Esophagus squamous epithelium (tissue), 5 donors: Measurements from ENCODE around the gene FBXL15. TPM values are rescaled to one million over a fixed set of nuclear protein-coding genes. Genes with fewer than 3 reads are reported as not detected.

Source experiments
- DNase-seq: peaks from one replicate; lab custom pipeline; 2025; lab: John Stamatoyannopoulos, UW
- H3K27ac ChIP-seq, 4 donors: fragments of 200-600 bp; sonication (generic); one replicate each; pipeline ENCODE4 v1.5.1; 2016 to 2019; ENCODE audit warnings: mild to moderate bottlenecking in 1 of 4
- H3K27me3 ChIP-seq, 4 donors: fragments of 200-600 bp; sonication (generic); 1 replicate in 3 of 4; 2 replicates in 1 of 4; pipeline versions ENCODE4 v1.5.1 to v1.6.0; 2017 to 2021; ENCODE audit warnings: antibody characterized with exemption in 1 of 4
- H3K36me3 ChIP-seq, 3 donors: fragments of 200-600 bp; sonication (generic); one replicate each; pipeline ENCODE4 v1.5.1; 2016 to 2019
- H3K4me1 ChIP-seq, 3 donors: fragments of 200-600 bp; sonication (generic); one replicate each; pipeline ENCODE4 v1.5.1; 2017 to 2019
- H3K4me3 ChIP-seq, 4 donors: fragments of 200-600 bp; sonication (generic); 1 replicate in 3 of 4; 2 replicates in 1 of 4; pipeline ENCODE4 v1.5.1; 2016 to 2019; ENCODE audit warnings: mild to moderate bottlenecking in 2 of 4, moderate library complexity in 1 of 4
- H3K9me3 ChIP-seq, 3 donors: fragments of 200-600 bp; sonication (generic); one replicate each; pipeline ENCODE4 v1.5.1; 2016 to 2019
- POLR2A ChIP-seq, 4 donors: fragments of 450-650 bp; IDR thresholded peaks; one replicate each; pipeline ENCODE4 v1.6.1; 2017; ENCODE audit warnings: antibody characterized with exemption in 4 of 4, mild to moderate bottlenecking in 4 of 4, moderate library complexity in 3 of 4
- WGBS, 2 donors: methylation state at CpG; one replicate each; pipeline ENCODE4 v1.1.5; 2018; 5-methylcytosine and 5-hydroxymethylcytosine counted together
- intact Hi-C: fragments of 100-400 bp; cut with DNase I; formaldehyde crosslinking; loops from one replicate; pipeline ENCODE4 v1.15.0; 2022
- total RNA-seq, 4 donors: library from RNA; depleted of rRNA; stranded (reverse); fragments of >200 nt; gene quantifications; one replicate each; pipeline ENCODE4 v1.1.0, GENCODE V29; 2016
- TF ChIP-seq, protein P1 (sequence below), 6 experiments: fragments of 450-650 bp in 4 of 6; fragments of 200-600 bp in 2 of 6; sonication (generic) in 2 of 6; IDR thresholded peaks; one replicate each; pipeline ENCODE4 v1.5.1; 2016 to 2019; ENCODE audit warnings: antibody characterized with exemption in 6 of 6, mild to moderate bottlenecking in 4 of 6, moderate library complexity in 4 of 6
- donor health status: DM: yes; HTN: yes; CAD: no.

Gene FBXL15
- total RNA-seq, 4 donors from 2014 or later = 10.6 to 20.2 (median 18.8) TPM

DNA sequence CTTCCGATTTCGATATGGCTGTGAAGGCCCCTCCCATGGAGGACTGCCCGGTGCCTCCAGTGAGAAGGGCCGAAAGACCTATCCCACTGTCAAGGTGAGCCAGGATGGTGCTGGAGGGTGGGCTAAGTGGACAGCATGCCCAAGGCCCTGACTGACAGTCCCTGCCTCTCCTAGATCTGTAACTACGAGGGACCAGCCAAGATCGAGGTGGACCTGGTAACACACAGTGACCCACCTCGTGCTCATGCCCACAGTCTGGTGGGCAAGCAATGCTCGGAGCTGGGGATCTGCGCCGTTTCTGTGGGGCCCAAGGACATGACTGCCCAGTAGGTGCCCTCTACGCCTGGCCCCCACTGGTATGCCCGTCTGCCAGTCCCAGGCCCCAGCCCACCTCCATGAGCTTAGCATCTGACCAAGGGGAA, 23.9 kb upstream of the FBXL15 start:
- peak overlapping the region in 3 of 4 donors; percentile 73 to 78 (median 77) for H3K4me3 ChIP-seq
- H3K4me1 ChIP-seq = peaks cover 35 to 79% (median 42%) of the 10 kb centered on the region in 3 donors
- peak overlapping the region in 3 of 4 donors; percentile 97 to 99 (median 98) for H3K27ac ChIP-seq
- no peak for TF ChIP-seq POLR2A (IDR thresholded peaks at IDR 0.05)
- TF ChIP-seq, protein P1, sequence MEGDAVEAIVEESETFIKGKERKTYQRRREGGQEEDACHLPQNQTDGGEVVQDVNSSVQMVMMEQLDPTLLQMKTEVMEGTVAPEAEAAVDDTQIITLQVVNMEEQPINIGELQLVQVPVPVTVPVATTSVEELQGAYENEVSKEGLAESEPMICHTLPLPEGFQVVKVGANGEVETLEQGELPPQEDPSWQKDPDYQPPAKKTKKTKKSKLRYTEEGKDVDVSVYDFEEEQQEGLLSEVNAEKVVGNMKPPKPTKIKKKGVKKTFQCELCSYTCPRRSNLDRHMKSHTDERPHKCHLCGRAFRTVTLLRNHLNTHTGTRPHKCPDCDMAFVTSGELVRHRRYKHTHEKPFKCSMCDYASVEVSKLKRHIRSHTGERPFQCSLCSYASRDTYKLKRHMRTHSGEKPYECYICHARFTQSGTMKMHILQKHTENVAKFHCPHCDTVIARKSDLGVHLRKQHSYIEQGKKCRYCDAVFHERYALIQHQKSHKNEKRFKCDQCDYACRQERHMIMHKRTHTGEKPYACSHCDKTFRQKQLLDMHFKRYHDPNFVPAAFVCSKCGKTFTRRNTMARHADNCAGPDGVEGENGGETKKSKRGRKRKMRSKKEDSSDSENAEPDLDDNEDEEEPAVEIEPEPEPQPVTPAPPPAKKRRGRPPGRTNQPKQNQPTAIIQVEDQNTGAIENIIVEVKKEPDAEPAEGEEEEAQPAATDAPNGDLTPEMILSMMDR (IDR thresholded peaks at IDR 0.05) = no peak
- H3K27me3 ChIP-seq = no peaks in the 10 kb centered on the region
- H3K36me3 ChIP-seq = peaks cover 8 to 42% (median 15%) of the 10 kb centered on the region in 3 donors
- intact Hi-C loops = no loop called here
- DNase-seq = no peak
- no peaks in the 10 kb centered on the region for H3K9me3 ChIP-seq
- WGBS, 2 donors = no CpG with 5 or more reads among the region's 12 CpGs

DNA sequence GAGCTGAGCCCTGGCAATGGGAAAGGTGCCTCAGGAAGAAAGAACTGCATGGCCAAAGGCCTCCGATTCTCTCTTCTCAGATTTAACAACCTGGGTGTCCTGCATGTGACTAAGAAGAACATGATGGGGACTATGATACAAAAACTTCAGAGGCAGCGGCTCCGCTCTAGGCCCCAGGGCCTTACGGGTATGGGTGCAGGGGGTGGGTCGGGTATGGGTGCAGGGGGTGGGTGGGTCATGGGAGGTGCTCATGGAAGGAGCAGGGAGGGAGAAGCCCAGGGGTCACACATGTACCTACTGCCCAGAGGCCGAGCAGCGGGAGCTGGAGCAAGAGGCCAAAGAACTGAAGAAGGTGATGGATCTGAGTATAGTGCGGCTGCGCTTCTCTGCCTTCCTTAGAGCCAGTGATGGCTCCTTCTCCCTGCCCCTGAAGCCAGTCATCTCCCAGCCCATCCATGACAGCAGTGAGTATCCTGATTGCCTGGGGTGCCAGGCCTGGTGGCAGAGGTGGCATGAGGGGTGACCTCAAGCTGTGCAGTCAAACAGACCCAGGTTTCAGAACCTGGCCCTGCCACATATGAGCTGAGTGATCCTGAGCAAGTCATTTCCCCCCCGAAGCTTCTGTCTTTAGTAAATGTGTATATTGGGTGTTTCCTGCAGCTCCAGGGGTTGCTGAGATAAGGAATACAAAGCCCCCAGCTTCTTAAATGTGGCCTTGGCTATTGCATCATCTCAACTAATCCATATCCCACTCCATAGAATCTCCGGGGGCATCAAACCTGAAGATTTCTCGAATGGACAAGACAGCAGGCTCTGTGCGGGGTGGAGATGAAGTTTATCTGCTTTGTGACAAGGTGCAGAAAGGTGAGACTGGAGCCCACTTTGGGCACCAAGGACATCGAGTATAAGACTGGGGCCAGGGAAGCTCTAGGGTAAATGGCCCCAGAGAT, 23.1 kb upstream of the FBXL15 start:
- WGBS, 2 donors = 81 to 87% methylated on average over 8 to 13 of the region's 14 CpGs
- DNase-seq = no peak
- intact Hi-C loops = no loop called here
- TF ChIP-seq, protein P1 (IDR thresholded peaks at IDR 0.05) = no peak
- TF ChIP-seq POLR2A (IDR thresholded peaks at IDR 0.05) = no peak
- Histone ChIP-seq H3K27ac (no peak overlapping the region), H3K4me1 (peaks cover 36 to 85% (median 44%) of the 10 kb centered on the region in 3 donors), H3K36me3 (peaks cover 16 to 49% (median 22%) of the 10 kb centered on the region in 3 donors), H3K27me3 (no peaks in the 10 kb centered on the region), H3K9me3 (no peaks in the 10 kb centered on the region), H3K4me3 (no peak overlapping the region)

DNA sequence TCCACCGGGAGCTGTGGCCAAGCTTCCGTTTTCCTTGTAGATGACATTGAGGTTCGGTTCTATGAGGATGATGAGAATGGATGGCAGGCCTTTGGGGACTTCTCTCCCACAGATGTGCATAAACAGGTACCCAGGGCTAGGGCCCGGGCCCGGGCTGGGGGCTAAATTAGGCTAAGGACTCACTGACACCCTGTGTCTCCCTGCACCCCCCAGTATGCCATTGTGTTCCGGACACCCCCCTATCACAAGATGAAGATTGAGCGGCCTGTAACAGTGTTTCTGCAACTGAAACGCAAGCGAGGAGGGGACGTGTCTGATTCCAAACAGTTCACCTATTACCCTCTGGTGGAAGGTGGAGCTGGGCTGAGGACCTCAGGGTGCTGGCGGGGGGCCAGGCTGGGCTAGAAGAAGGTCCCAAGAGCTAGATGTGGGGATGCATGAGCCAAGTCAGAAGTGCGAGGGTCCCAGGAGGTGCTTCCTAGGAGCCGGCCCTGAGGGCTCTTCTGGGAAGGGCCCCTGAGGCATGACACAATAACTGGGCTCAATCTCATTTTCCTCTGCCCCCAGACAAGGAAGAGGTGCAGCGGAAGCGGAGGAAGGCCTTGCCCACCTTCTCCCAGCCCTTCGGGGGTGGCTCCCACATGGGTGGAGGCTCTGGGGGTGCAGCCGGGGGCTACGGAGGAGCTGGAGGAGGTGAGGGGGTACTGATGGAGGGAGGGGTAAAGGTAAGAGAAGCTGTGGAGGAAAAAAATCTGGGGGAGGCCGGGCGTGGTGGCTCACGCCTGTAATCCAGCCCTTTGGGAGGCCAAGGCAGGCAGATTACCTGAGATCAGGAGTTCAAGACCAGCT, 22.2 kb upstream of the FBXL15 start:
- intact Hi-C loops = no loop called here
- Histone ChIP-seq H3K27ac (peak overlapping the region in 2 of 4 donors; percentile 87 to 95), H3K9me3 (no peaks in the 10 kb centered on the region), H3K36me3 (peaks cover 17 to 57% (median 27%) of the 10 kb centered on the region in 3 donors), H3K4me1 (peaks cover 35 to 79% (median 42%) of the 10 kb centered on the region in 3 donors), H3K27me3 (no peaks in the 10 kb centered on the region), H3K4me3 (peak overlapping the region in 2 of 4 donors; percentile 74 to 78)
- TF ChIP-seq, protein P1 (IDR thresholded peaks at IDR 0.05) = no peak
- TF ChIP-seq POLR2A (IDR thresholded peaks at IDR 0.05) = no peak
- DNase-seq = no peak
- 76 to 78% methylated on average over 11 to 15 of the region's 21 CpGs for WGBS, 2 donors

DNA sequence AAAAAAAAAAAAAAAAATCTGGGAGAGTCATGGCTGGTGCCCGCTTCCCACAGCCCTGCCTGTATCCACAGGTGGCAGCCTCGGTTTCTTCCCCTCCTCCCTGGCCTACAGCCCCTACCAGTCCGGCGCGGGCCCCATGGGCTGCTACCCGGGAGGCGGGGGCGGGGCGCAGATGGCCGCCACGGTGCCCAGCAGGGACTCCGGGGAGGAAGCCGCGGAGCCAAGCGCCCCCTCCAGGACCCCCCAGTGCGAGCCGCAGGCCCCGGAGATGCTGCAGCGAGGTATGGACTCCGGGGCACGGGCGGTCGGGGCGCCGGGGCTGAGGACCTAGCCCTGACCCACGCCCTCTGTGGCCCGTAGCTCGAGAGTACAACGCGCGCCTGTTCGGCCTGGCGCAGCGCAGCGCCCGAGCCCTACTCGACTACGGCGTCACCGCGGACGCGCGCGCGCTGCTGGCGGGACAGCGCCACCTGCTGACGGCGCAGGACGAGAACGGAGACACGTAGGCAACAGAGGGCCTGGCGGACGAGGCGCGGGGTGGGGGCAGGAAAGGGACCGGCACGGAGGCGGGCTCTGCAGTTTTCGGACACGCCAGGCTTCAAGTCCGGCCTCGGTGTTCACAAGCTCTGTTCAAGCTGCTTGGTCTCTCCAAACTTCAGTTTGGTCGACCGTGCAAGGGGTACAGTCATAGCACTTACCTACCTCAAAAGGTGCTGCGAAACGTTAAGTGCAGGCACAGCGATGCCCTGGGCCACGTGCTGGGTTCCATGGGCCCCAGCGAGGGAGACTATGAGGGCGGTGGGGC, 21.2 kb upstream of the FBXL15 start:
- TF ChIP-seq, protein P1 (IDR thresholded peaks at IDR 0.05) = peak; percentile 79 to 98 (median 96)
- peak in 2 of 4 donors; percentile 16 to 64 for TF ChIP-seq POLR2A (IDR thresholded peaks at IDR 0.05)
- Histone ChIP-seq H3K9me3 (no peaks in the 10 kb centered on the region), H3K36me3 (peaks cover 17 to 57% (median 27%) of the 10 kb centered on the region in 3 donors), H3K4me1 (peaks cover 31 to 72% (median 37%) of the 10 kb centered on the region in 3 donors), H3K4me3 (peak overlapping the region; percentile 55 to 78 (median 71)), H3K27ac (peak overlapping the region; percentile 85 to 96 (median 91)), H3K27me3 (no peaks in the 10 kb centered on the region)
- DNase-seq = peak; percentile 47
- WGBS, 2 donors = 5 to 7% methylated on average over 2 to 4 of the region's 72 CpGs
- intact Hi-C loops = no loop called here
